ENCODE data around the gene KRT15. TPM values are rescaled to one million over a fixed set of nuclear protein-coding genes. Genes with fewer than 3 reads are reported as not detected.

Gene KRT15
- total RNA-seq: 0.96 and 2.7 TPM in 2 replicates

GRCh38 chr17:41518789-41519449 is at the start of gene KRT15:
Gene KRT15, minus strand, starts transcription at chr17:41518890. Its CDS starts 63 bp downstream, at chr17:41518827.

GRCh38 chr17:41505007-41505808 is 13.5 kb downstream of the KRT15 start, which contains the start of gene KRT13:
Gene KRT13, minus strand, starts transcription at chr17:41505612. Its CDS starts 62 bp downstream, at chr17:41505550.

GRCh38 chr17:41489531-41489930 is 29.2 kb downstream of the KRT15 start, which contains the start of gene KRT36:
Gene KRT36, minus strand, starts transcription at chr17:41489910. Its CDS starts 46 bp downstream, at chr17:41489864.

GRCh38 chr17:41481036-41481435 is 37.7 kb downstream of the KRT15 start, which contains the start of gene KRT35:
Gene KRT35, minus strand, starts transcription at chr17:41481151. Its CDS starts 54 bp downstream, at chr17:41481097.

GRCh38 chr17:41466988-41467387 is 51.7 kb downstream of the KRT15 start, which contains the start of gene KRT32:
Gene KRT32, minus strand, starts transcription at chr17:41467386. Its CDS starts 61 bp downstream, at chr17:41467325.

Other genes with a start within 250 kb of the KRT15 start
- not detected in 2 replicates for gene KRTAP9-7, start 243.2 kb downstream of the KRT15 start, total RNA-seq
- not detected in 2 replicates for gene KRTAP29-1, start 216.0 kb downstream of the KRT15 start, total RNA-seq
- not detected in 2 replicates for gene KRTAP16-1, start 209.6 kb downstream of the KRT15 start, total RNA-seq
- not detected in 2 replicates for gene KRTAP17-1, start 203.2 kb downstream of the KRT15 start, total RNA-seq
- not detected in 2 replicates for gene KRT33A, start 168.1 kb downstream of the KRT15 start, total RNA-seq
- not detected in 2 replicates for gene KRT33B, start 149.1 kb downstream of the KRT15 start, total RNA-seq
- 8.0 TPM in 1 of 2 replicates, not detected in the other for gene KRT34, start 136.6 kb downstream of the KRT15 start, total RNA-seq
- gene KRT31, start 121.3 kb downstream of the KRT15 start, total RNA-seq: not detected in 2 replicates
- not detected in 2 replicates for gene KRT37, start 94.3 kb downstream of the KRT15 start, total RNA-seq
- gene KRT38, start 77.9 kb downstream of the KRT15 start, total RNA-seq: not detected in 2 replicates
- gene KRT32, start 51.5 kb downstream of the KRT15 start, total RNA-seq: 0.13 TPM in 1 of 2 replicates, not detected in the other
- not detected in 2 replicates for gene KRT35, start 37.7 kb downstream of the KRT15 start, total RNA-seq
- not detected in 2 replicates for gene KRT36, start 29.0 kb downstream of the KRT15 start, total RNA-seq
- not detected in 2 replicates for gene KRT13, start 13.3 kb downstream of the KRT15 start, total RNA-seq
- 26.0 and 421 TPM in 2 replicates for gene KRT19, start 9.4 kb upstream of the KRT15 start, total RNA-seq
- gene KRT9, start 53.2 kb upstream of the KRT15 start, total RNA-seq: not detected in 2 replicates
- gene KRT14, start 68.0 kb upstream of the KRT15 start, total RNA-seq: 0.13 and 0.48 TPM in 2 replicates
- not detected in 2 replicates for gene KRT16, start 93.9 kb upstream of the KRT15 start, total RNA-seq
- gene KRT17, start 105.7 kb upstream of the KRT15 start, total RNA-seq: 11.0 and 103 TPM in 2 replicates
- 116 and 382 TPM in 2 replicates for gene EIF1, start 170.0 kb upstream of the KRT15 start, total RNA-seq
- not detected in 2 replicates for gene GAST, start 193.4 kb upstream of the KRT15 start, total RNA-seq
- under 0.01 and 0.40 TPM in 2 replicates for gene HAP1, start 215.8 kb upstream of the KRT15 start, total RNA-seq

All from epithelial cell of alveolus of lung (primary cell).